HG03460 (cell line): Measurements from ENCODE around the gene VAMP5.
"Not testable (repeated sequence)": the region's sequence is repeated elsewhere in the genome, so short reads cannot be mapped to it uniquely, and the experiment has no call there.

Experiments used
- ATAC-seq: cut with Tn5 transposase; IDR thresholded peaks from one replicate; pipeline ENCODE4 v1.9.1; 2021; ENCODE audit not compliant: unreplicated experiment

The VAMP5 gene, protein sequence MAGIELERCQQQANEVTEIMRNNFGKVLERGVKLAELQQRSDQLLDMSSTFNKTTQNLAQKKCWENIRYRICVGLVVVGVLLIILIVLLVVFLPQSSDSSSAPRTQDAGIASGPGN

DNA sequence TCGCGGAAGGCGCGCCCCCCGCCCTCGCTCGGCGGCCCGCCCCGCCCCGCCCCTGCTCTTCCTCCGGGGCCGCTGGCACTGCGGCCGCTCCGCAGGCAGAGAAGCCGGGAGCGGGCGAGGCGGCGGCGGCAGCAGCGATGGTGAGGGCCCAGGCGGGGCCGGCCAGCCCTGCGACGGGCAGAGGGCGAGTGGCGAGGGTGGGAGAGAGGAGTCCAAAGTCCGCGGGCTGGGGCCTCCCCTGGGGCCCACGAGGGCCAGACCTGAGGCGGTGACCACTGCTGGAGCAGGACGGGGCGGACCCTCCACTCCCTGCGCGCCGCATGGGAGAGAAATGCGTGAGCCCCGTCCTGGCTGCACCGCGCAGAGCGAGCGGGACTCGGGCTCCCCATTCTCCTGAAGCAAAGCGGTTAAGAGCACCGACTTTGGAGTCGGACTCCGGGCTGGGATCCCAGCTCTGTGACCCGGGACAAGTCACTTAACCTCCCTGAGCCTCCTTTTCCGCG is at the start of gene VAMP5:
Gene VAMP5, plus strand, starts transcription at position 78 of the 503 bp plus-strand sequence. Its CDS starts 60 bp downstream, at position 138.
- ATAC-seq = peak; percentile 43

DNA sequence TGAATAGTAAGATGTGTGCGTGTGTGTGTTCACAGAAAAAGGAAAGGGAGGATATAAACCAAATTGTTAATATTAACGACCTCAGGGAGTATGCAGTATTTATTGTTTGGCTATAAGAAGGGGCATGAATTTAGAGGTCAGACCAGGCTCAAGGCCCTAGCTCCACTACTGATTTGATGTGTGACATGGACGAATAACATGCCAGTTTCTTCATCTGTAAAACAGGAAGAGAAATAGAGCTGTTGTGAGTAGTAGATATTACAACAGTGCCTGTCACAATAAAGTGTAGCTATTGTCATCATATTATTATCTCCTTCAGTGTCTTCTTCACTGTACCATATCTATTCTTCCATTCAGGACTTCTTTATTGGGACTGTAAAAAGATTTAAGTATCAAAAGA is 49.4 kb upstream of the VAMP5 start:
- ATAC-seq = no peak

DNA sequence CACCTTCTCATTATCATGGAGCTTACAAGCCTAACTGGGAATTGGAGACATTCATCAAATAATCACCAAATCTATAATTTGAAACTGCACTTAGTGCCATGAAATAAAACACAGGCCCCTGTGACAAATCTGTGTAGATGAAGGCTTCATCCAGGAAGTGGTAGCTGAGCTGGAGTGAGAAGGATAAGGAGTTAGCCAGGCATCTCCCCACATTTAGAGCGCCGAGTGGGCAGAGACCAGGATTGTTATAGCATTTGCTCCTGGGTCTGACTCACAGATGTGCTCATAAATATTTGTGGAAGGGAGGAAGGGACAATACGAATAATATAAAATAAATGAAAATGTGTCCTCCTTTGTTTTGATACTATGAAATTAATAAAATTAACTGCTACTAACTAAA is 47.8 kb upstream of the VAMP5 start:
- ATAC-seq = no peak

DNA sequence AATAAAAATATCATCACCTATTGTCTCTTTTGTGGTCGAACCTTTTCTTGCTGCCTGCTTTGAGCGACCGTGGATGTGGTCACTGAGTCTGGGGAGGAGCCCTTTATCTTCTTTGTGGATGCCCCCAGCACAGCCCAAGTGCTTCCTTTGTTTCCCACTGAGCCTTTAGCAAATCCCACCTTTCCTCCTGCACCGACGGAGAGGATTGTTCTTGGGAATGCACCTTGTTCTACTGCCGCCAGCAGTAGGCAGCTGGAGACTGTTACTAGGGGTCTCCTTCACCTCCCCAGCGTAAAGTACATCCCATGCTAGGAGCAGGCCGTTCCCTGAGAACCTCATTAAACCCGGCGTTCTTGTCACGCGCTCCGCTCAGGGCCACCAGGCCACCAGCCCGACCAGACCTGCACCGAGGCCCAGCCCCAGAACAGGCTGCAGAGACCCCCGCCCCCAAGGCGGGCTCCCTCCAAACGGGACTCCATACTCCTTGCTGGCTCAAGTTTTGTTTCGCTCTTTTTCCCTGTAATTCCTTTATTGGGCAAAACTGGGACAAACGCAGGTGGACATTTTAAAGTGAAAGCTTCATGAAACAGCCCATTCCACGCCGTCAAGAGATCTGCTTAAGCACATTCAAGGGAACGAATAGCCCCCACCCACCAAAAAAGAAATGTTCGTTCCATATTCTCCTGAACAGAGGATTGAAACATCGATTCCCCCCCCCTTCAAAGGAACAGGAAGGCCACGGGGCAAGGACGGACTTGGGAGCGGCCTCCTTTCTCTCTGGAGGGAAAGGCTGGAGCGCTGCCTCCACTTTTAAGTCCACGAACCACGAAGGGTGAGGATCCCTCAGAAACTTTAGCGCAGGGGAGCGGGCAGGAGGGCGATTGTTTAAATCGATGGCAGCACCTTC is 46.4 kb upstream of the VAMP5 start:
- no peak for ATAC-seq

DNA sequence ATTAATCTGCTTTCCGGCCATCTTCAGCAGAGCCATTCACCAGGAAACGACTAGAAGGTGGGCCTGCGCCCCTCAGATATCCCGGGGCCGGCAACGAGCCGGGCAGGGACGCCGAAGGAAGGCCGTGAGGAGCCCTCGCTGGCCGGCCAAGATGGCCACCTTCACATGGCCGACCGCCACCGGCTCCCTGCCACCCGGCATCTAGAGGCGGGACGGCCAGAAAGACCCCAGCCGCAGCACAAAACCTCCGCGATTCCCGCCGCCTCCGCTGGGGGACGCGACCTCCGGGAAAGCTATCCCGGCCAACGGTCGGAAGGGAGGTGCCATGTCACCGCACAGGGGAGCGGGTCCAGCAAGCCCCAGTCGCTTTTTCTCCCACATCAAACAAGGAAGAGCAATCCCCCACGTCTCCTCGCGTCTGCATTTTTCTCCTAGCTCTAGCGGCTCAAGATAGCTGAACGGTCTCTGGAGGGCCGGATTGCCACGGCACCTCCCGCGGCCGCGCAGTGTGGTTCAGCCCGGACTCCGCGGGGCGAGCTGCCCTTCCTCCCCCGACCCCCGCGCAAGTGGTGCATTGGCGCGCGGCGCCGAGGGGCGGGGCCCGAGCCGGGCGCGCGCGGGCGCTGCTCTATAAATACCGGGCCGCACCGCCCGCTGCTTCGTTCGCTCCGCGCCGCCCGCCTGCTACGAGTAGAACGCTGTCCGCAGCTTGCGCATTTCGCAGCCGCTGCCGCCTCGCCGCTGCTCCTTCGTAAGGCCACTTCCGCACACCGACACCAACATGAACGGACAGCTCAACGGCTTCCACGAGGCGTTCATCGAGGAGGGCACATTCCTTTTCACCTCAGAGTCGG is 45.5 kb upstream of the VAMP5 start, which contains the start of gene MAT2A:
Gene MAT2A, plus strand, starts transcription at position 662 of the 854 bp plus-strand sequence. Its CDS starts 120 bp downstream, at position 782.
- ATAC-seq = peak; percentile 67

DNA sequence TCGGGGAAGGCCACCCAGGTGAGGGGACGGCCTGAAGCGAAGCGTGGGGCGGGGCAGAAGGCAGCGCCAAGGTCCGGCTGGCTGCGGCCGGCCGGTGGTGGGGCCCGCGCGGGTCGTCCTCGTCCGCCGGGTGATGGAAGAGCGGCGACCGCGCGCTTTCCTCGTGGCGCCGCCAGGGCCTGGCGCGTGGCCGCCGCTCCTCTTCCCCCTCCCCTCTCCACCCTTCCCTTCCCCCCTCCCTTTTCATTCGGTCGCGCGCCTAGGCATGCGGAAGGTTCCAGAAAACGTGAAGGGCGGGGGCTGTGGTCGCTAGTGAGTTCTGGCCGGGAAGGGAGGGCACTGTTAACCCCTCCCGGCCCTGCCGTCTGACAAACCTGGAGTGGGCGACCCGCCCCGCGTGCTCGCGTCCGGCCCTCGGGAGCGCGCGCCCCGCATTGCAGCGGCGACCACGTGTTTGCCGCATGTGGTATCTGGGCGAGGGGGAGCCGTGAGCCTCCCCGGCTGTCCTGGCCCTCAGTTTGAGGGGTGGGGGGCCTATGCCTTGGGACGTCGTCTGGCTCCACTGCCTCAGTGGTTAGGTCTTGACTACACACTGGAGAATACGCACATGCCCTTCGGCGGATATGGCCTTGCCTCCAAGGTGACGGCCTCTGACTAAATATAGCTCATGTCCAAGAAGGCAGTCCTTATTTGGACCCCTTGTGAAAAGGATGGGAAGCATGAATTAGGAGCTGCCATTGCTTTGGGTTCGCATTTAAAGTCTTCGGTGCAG is 44.7 kb upstream of the VAMP5 start:
- ATAC-seq = peak; percentile 34

DNA sequence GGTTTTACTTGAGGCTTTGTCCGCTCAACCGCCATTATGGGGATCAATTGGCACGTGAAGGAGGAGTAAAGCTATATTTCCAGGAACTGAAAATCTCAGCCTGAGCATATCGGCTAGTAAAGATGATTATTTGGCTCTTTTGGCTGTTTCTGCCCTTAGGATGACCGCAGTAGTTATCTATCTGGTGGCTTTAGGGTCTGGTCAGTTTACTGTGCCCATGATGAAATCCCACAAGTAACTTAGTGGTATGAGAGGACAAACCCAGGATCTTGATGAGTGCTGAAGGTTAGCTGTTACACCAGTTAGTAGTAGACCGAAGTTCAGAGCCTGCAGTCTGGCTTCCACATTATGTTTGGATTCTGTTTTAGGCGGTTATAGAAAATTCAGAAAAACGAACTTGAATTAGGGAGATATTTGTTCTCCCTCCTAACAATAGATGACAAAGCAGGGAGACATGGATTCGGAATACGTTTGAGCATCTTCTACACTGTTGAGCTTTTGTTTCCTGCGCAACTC is 44.0 kb upstream of the VAMP5 start:
- ATAC-seq = no peak

DNA sequence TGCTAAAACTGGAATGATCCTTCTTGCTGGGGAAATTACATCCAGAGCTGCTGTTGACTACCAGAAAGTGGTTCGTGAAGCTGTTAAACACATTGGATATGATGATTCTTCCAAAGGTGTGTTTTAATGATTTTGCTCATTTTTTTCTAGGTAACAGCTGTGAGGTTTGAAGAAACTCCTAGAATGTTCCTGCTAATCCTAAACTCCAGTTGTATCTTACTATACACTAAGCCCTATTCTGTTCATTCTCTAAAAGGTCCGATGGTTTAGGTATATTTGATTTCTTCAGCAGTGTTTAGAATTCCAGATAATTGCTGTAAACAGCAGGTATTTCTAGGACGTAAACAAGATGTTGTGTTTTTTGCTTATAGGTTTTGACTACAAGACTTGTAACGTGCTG is 43.0 kb upstream of the VAMP5 start:
- no peak for ATAC-seq

DNA sequence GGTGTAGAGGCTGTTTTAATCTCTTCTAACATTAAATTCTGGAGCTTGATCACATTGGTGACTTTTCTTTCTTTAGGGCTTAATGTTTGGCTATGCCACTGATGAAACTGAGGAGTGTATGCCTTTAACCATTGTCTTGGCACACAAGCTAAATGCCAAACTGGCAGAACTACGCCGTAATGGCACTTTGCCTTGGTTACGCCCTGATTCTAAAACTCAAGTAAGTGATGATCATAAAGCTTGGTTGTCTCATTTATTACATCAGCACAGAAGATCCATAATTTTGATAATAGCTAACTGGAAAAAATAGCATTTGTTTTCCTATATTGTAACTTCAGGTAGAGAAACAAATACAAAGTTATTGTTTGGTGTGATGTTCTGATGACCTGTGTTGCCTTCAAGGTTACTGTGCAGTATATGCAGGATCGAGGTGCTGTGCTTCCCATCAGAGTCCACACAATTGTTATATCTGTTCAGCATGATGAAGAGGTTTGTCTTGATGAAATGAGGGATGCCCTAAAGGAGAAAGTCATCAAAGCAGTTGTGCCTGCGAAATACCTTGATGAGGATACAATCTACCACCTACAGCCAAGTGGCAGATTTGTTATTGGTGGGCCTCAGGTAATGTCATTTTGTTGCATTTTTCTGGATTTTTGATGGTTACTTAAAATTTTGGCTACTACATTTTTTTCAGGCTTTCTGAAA is 42.3 kb upstream of the VAMP5 start:
- ATAC-seq = no peak

DNA sequence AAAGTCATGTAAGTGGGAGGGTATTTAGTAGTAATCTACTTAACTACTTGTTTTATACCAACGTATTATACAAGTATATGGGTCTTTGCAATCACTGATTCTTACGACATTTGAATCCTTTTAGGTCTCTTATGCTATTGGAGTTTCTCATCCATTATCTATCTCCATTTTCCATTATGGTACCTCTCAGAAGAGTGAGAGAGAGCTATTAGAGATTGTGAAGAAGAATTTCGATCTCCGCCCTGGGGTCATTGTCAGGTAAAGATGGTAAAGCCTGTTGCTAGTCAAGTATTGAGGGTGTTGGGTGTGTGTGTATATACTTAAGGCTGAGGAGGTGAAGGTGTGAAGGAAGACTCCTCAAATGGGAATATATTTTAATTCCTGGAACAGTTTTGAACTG is 41.5 kb upstream of the VAMP5 start:
- no peak for ATAC-seq

DNA sequence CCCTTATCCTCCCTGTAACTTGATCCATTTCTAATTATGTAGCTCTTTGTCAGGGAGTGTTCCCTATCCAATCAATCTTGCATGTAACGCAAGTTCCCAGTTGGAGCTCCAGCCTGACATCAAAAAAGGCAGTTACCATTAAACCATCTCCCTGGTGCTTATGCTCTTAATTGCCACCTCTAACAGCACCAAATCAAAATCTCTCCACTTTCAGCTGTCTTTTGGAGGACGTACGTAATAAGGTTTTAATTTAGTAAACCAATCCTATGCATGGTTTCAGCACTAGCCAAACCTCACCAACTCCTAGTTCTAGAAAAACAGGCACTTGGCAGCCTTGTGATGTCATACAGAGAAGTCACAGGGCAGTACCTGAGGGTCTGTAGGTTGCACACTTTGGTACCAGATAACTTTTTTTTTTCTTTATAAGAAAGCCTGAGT is 40.0 kb upstream of the VAMP5 start:
- not testable (repeated sequence) for ATAC-seq

DNA sequence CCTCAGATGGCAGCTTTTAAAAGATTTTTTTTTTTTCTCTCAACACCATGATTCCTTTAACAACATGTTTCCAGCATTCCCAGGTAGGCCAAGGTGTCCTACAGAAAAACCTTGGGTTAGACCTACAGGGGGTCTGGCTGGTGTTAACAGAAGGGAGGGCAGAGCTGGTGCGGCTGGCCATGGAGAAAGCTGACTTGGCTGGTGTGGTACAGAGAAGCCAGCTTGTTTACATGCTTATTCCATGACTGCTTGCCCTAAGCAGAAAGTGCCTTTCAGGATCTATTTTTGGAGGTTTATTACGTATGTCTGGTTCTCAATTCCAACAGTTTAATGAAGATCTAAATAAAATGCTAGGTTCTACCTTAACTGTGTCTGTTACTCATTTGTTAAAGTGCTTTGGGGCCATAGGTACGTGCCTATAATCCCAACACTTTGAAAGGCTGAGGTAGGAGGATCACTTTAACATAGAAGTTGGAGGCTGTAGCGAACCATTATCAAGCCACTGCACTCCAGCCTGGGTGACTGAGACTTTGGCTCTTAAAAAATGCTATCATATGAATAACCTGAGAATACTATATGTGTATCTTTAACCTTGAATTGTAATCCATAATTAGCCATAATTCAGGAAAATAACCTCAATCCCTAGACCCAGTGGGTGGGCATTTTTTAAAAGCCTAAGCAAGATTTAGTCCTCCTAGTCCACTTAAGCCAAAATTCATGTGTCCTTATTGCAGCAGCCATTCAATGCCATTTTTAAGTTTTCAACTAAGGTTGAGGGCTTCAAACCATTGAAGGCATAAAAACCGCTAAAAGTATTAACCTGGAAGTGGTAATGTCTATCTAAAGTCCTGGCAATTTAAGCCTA is 39.1 kb upstream of the VAMP5 start:
- ATAC-seq = not testable (repeated sequence)

DNA sequence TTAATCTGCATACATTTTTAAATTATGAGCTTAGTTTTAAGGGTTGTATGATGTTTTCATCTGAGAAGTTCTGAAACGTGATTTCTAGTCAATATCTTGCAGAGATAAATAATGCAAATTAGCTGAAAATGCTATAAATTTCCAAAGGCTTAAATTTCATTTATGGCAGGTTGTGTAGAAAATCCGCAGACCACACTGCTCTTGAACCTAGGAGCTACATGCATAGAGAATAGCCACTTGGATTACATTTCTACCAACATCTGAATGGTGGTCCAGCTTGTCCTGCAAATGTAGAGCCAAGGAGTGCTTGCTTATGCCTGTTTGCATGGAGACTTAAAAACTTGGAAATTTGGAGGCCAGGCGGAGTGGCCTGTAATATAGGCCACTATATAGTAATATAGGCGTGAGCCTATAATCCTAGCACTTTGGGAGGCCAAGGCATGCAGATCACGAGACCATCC is 38.4 kb upstream of the VAMP5 start:
- no peak for ATAC-seq

DNA sequence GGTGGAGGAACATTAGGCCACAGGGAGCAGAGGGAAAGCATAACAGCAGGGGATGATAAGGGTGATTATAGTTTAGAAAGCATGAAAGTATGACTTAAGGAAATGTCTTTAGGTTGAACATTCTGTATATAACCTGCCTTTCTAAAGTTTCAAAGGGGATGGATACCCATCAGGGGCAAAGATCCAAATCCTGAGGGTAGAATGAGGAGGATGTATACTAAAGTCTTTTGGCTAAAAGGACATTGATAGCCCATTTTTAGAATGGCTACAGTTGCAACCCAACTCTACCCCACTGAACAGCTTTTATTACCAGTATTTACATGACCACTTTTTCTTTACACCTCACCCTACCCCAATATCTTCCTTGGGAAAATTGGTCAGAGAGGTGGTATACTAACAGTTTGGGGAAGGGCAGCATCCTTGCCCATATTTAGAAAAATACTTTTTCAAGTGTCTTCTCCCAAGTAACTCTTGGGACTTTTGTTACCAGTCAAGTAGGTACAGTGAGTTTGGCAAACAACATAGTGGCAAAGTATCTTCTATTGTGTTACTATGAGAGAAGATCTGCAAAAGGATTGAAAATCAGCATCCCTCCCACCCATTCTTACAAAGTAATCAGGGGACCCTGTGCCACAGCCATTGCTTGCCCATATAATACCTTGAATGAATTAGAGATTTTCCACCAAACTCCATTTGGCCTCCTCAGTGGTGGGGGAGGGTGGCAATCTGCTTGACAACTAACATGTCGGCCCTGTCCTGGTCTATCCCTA is 37.0 kb upstream of the VAMP5 start:
- ATAC-seq = no peak

DNA sequence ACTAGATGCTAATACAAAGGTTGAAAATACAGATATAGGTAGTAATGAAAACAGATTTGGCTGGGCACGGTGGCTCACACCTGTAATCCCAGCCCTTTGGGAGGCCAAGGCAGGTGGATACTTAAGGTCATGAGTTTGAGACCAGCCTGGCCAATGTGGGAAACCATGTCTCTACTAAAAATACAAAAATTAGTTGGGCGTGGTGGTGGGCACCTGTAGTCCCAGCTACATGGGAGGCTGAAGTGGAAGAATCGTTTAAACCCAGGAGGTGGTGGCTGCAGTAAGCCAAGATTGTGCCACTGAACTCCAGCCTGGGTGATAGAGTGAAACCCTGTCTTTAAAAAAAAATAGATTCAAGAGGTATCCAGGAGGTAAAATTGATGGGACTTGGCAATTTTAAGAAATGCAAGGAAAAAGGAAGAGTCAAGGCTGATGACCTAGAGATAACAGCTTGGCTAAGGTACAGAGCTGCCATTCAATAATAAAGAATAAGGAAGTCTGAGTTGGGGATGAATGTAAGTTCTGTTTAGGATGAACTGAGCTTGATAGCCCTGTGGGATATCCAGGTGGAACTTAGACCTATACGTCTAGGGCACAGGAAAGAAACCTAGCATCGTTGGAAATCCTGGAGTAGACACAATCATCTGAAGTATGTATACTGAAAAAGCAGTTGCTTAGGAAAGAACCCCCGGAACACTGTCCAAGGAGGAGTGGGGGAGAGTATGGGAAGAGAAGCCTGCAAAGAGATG is 36.2 kb upstream of the VAMP5 start:
- ATAC-seq = no peak

DNA sequence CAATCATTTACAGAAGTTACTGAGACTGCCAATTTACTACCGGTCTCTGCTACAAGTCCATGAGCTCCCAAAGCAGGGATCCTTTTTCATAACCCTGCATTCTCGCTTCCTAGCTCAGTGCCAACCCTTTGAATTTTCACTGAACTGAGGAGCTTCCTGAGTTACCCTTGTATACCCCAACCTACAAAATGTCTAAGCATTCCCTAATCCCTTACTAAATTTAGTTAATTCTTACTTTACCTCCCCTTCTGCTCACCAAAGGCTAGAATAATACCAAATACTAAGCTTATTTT is 35.7 kb upstream of the VAMP5 start:
- ATAC-seq = no peak

DNA sequence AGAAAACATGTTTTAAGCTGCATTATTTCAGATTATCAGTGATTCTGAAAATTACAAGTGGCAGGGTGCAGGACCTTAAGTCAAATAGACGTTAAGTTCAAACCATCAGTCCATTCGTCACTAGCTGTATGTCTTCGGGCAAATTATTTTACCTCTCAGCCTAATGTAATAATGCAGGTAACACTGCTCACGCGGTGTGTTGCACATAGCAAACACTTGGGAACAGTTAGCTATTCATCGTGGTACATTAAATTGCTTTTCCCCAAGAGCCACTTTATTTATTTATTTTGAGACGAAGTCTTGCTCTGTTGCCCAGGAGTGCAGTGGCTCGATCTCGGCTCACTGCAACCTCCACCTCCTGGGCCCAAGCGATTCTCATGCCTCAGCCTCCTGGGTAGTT is 35.1 kb upstream of the VAMP5 start:
- ATAC-seq = no peak
